IMR-90 (cell line): Measurements from ENCODE around the gene ANKRD24. TPM values are rescaled to one million over a fixed set of nuclear protein-coding genes. Genes with fewer than 3 reads are reported as not detected.

ENCODE experiments used
- ATAC-seq: fragments of 200-7000 bp; cut with Tn5 transposase; 2 replicates; pipeline ENCODE4 v1.9.1; 2020; ENCODE audit warnings: low read depth, mild to moderate bottlenecking, moderate library complexity
- BruUV-seq: library from RNA; stranded (reverse); fragments of 400-500 nt; replicated peaks from 2 replicates; lab custom pipeline; 2021; lab: Mats Ljungman, UMichigan
- CTCF ChIA-PET: fragments of 300-600 bp; formaldehyde crosslinking; extraction: SDS; loops from one replicate; lab custom pipeline; 2021; ENCODE audit warnings: antibody characterized with exemption; lab: Yijun Ruan, JAX
- POLR2A ChIA-PET: fragments of 300-600 bp; sonication (Branson Sonifier 250); formaldehyde crosslinking; loops from one replicate; lab custom pipeline; 2022; ENCODE audit warnings: antibody characterized with exemption; ENCODE audit not compliant: unreplicated experiment; lab: Charles Lee
- DNase-seq: peaks from one replicate; pipeline ENCODE4 v3.0.0; 2013
- H2AFZ ChIP-seq: replicated peaks from 2 replicates; pipeline ENCODE3; 2013; ENCODE audit warnings: low read length, mild to moderate bottlenecking; ENCODE audit not compliant: poor library complexity
- H2AK5ac ChIP-seq: 2 replicates; pipeline ENCODE4 v1.6.1; 2013; ENCODE audit warnings: low read depth, low read length, inconsistent platforms
- H2AK9ac ChIP-seq: replicated peaks from 2 replicates; pipeline ENCODE3; 2013; ENCODE audit warnings: mild to moderate bottlenecking, low read depth, low read length, moderate library complexity; ENCODE audit not compliant: poor library complexity
- H2BK120ac ChIP-seq: 2 replicates; pipeline ENCODE4 v1.6.1; 2013; ENCODE audit warnings: low read depth, low read length, inconsistent platforms
- H2BK15ac ChIP-seq: 3 replicates; pipeline ENCODE4 v1.6.1; 2013; ENCODE audit warnings: low read depth, low read length, inconsistent platforms
- H2BK20ac ChIP-seq: 2 replicates; pipeline ENCODE4 v1.6.1; 2013; ENCODE audit warnings: low read depth, mild to moderate bottlenecking, inconsistent platforms, low read length, moderate library complexity
- H2BK5ac ChIP-seq: 2 replicates; pipeline ENCODE4 v1.6.1; 2013; ENCODE audit warnings: mild to moderate bottlenecking, low read depth, low read length, inconsistent platforms; ENCODE audit not compliant: poor library complexity, severe bottlenecking
- H3K14ac ChIP-seq: replicated peaks from 2 replicates; pipeline ENCODE4 v1.6.1; 2013; ENCODE audit warnings: low read depth, low read length, inconsistent platforms
- H3K18ac ChIP-seq: 2 replicates; pipeline ENCODE4 v1.6.1; 2013; ENCODE audit warnings: low read depth, low read length, control low read depth
- H3K23ac ChIP-seq: 2 replicates; pipeline ENCODE4 v1.6.1; 2013; ENCODE audit warnings: low read depth, low read length, inconsistent platforms
- H3K27ac ChIP-seq: 2 replicates; pipeline ENCODE4 v1.5.1; 2013; ENCODE audit warnings: mild to moderate bottlenecking, control low read depth, low read length; ENCODE audit not compliant: insufficient read depth
- H3K27me3 ChIP-seq: 2 replicates; pipeline ENCODE4 v1.6.1; 2013; ENCODE audit warnings: low read length; ENCODE audit not compliant: control insufficient read depth, insufficient read depth
- H3K36me3 ChIP-seq: 2 replicates; pipeline ENCODE4 v1.6.1; 2013; ENCODE audit warnings: low read length, mixed read lengths; ENCODE audit not compliant: control insufficient read depth, insufficient read depth
- H3K4ac ChIP-seq: 2 replicates; pipeline ENCODE4 v1.6.1; 2013; ENCODE audit warnings: low read depth, low read length, inconsistent platforms
- H3K4me1 ChIP-seq: 2 replicates; pipeline ENCODE4 v1.6.1; 2013; ENCODE audit warnings: low read length, mixed read lengths; ENCODE audit not compliant: control insufficient read depth, insufficient read depth
- H3K4me2 ChIP-seq: 2 replicates; pipeline ENCODE4 v1.6.1; 2013; ENCODE audit warnings: low read depth, mild to moderate bottlenecking, control low read depth, low read length, moderate library complexity
- H3K4me3 ChIP-seq: 2 replicates; pipeline ENCODE4 v1.5.1; 2013; ENCODE audit warnings: low read depth, mild to moderate bottlenecking, control low read depth, low read length, moderate library complexity; ENCODE audit not compliant: insufficient read depth
- H3K56ac ChIP-seq: 2 replicates; pipeline ENCODE4 v1.6.1; 2013; ENCODE audit warnings: low read length, inconsistent platforms; ENCODE audit not compliant: insufficient read depth; ENCODE audit errors: extremely low read depth
- H3K79me1 ChIP-seq, 2 experiments: 2 replicates each; pipeline ENCODE4 v1.6.1; 2013; ENCODE audit warnings: low read length in 2 of 2, inconsistent platforms in 1 of 2, low read depth in 1 of 2
- H3K9ac ChIP-seq: 2 replicates; pipeline ENCODE4 v1.6.1; 2013; ENCODE audit warnings: low read depth, low read length, control low read depth
- H3K9me1 ChIP-seq: 2 replicates; pipeline ENCODE4 v1.6.1; 2013; ENCODE audit warnings: low read length, inconsistent platforms; ENCODE audit not compliant: insufficient read depth
- H3K9me3 ChIP-seq: 2 replicates; pipeline ENCODE4 v1.6.1; 2013; ENCODE audit warnings: low read length; ENCODE audit not compliant: control insufficient read depth, insufficient read depth
- H4K20me1 ChIP-seq: 2 replicates; pipeline ENCODE4 v1.6.1; 2013; ENCODE audit warnings: low read length, inconsistent platforms; ENCODE audit not compliant: insufficient read depth
- H4K5ac ChIP-seq: 2 replicates; pipeline ENCODE4 v1.6.1; 2013; ENCODE audit warnings: mild to moderate bottlenecking, low read depth, low read length, control low read depth
- H4K8ac ChIP-seq, 2 experiments: 2 replicates each; pipeline ENCODE4 v1.6.1; 2013; ENCODE audit warnings: low read depth in 2 of 2, low read length in 2 of 2, control low read depth in 1 of 2, inconsistent platforms in 1 of 2
- H4K91ac ChIP-seq: 2 replicates; pipeline ENCODE4 v1.6.1; 2013; ENCODE audit warnings: low read depth, low read length, inconsistent platforms; ENCODE audit not compliant: insufficient read depth
- CHD1 ChIP-seq: IDR thresholded peaks from 2 replicates; pipeline ENCODE4 v1.6.1; 2012; ENCODE audit warnings: low read depth, low read length, improper control_type of control experiment
- CTCF ChIP-seq: conservative IDR thresholded peaks from 2 replicates; pipeline ENCODE4 v1.5.1; 2012; ENCODE audit warnings: mild to moderate bottlenecking, low read depth, low read length, improper control_type of control experiment
- ELK1 ChIP-seq: fragments of 150-350 bp; IDR thresholded peaks from 2 replicates; pipeline ENCODE4 v1.6.1; 2016; ENCODE audit warnings: low read depth, mild to moderate bottlenecking, low read length, moderate library complexity, borderline replicate concordance
- MAFK ChIP-seq: IDR thresholded peaks from 2 replicates; pipeline ENCODE4 v1.6.1; 2012; ENCODE audit warnings: low read depth, low read length, improper control_type of control experiment
- POLR2A ChIP-seq: IDR thresholded peaks from 2 replicates; pipeline ENCODE4 v1.6.1; 2012; ENCODE audit warnings: mild to moderate bottlenecking, low read depth, low read length
- RAD21 ChIP-seq: IDR thresholded peaks from 2 replicates; pipeline ENCODE4 v1.6.1; 2012; ENCODE audit warnings: low read length, improper control_type of control experiment
- RCOR1 ChIP-seq: IDR thresholded peaks from 2 replicates; pipeline ENCODE4 v1.6.1; 2012; ENCODE audit warnings: mild to moderate bottlenecking, low read length, improper control_type of control experiment; ENCODE audit not compliant: insufficient replicate concordance
- RFX5 ChIP-seq: IDR thresholded peaks from 2 replicates; pipeline ENCODE4 v1.8.0; 2012; ENCODE audit warnings: low read depth, mild to moderate bottlenecking, low read length, moderate library complexity
- WGBS, 2 experiments: methylation state at CpG; one replicate each; pipeline versions ENCODE4 v1.1.5 to v1.1.7; 2013; ENCODE audit warnings: missing lambda C conversion rate in 2 of 2; ENCODE audit not compliant: insufficient read length in 1 of 2; ENCODE audit errors: extremely low coverage in 2 of 2; 5-methylcytosine and 5-hydroxymethylcytosine counted together
- dilution Hi-C: fragments of 300-500 bp; cut with HindIII; formaldehyde crosslinking; loops from one replicate; pipeline ENCODE4 v1.14.3; 2018; ENCODE audit warnings: low sequenced_read_pairs; ENCODE audit not compliant: unreplicated experiment
- in situ Hi-C: fragments of 300-500 bp; cut with MboI; formaldehyde crosslinking; loops from 3 replicates; pipeline ENCODE4 v1.14.3; 2019; ENCODE audit warnings: low sequenced_read_pairs, inconsistent platforms, mixed read lengths
- intact Hi-C: fragments of 100-400 bp; cut with micrococcal nuclease; formaldehyde crosslinking; loops from 2 replicates; pipeline ENCODE4 v1.10.0; 2022
- polyA plus RNA-seq, 3 experiments: library from polyadenylated mRNA; depleted of rRNA; stranded (reverse); fragments of >200 nt; gene quantifications; 2 replicates each; pipeline ENCODE4 v1.2.3, GENCODE V29; 2012; ENCODE audit warnings: low replicate concordance in 1 of 3
- total RNA-seq: library from RNA; depleted of rRNA; stranded (reverse); fragments of >200 nt; gene quantifications from 2 replicates; pipeline ENCODE4 v1.2.3, GENCODE V29; 2012

Gene ANKRD24
- total and polyA plus RNA-seq, 2 of the 4 experiments (the other 2 are of a cell fraction): 0.18 to 0.21 TPM

- Histone ChIP-seq H3K4me2 (no peak overlapping the region), H3K79me1 (no peaks in the 10 kb centered on the region), H2BK120ac (no peak overlapping the region), H3K23ac (no peak overlapping the region), H3K4ac (no peak overlapping the region), H3K14ac (no peak overlapping the region), H4K91ac (no peak overlapping the region), H4K5ac (no peak overlapping the region), H3K27me3 (peaks cover 43% of the 10 kb centered on the region), H2BK15ac (no peak overlapping the region), H3K9me1 (no peaks in the 10 kb centered on the region), H2BK5ac (no peak overlapping the region), H2BK20ac (no peak overlapping the region), H3K9ac (no peak overlapping the region), H3K4me1 (no peaks in the 10 kb centered on the region), H4K20me1 (no peaks in the 10 kb centered on the region; the same call in 1 of the 2 replicates), H3K4me3 (no peak overlapping the region), H4K8ac (no peak overlapping the region), H3K56ac (no peak overlapping the region), H2AK5ac (no peak overlapping the region), H2AFZ (no peak overlapping the region), H3K9me3 (no peaks in the 10 kb centered on the region), H3K18ac (no peak overlapping the region), H3K27ac (no peak overlapping the region), H3K36me3 (no peaks in the 10 kb centered on the region), H2AK9ac (no peak overlapping the region)
- DNase-seq: no peak
- dilution Hi-C loops: no loop called here
- ChIA-PET CTCF (interaction anchor here (0.7 to 1.7 kb wide), 2 partner anchors 61 to 213 kb away, joined by 5 to 11 read pairs; no protein-coding TSS in a partner anchor), POLR2A (no interaction called here)
- 75% methylated on average over 1 of the region's 2 CpGs; no CpG with 5 or more reads in 1 of the 2 experiments for WGBS, 2 experiments
- intact Hi-C loops: loop anchor here (10.0 kb wide), 1 partner anchor 536 kb away; no protein-coding TSS in a partner anchor
- TF ChIP-seq MAFK (no peak), RCOR1 (no peak), RAD21 (no peak), POLR2A (no peak), CHD1 (no peak), CTCF (no peak), RFX5 (no peak), ELK1 (no peak)
- no peak for ATAC-seq
- no TSS peak for BruUV-seq
- in situ Hi-C loops: no loop called here
Measured at GRCh38 chr19:4200940-4201542, 18.6 kb downstream of the ANKRD24 start.
